Muscle of back (tissue), 11 donors: ENCODE measurements around the gene RBMS1. TPM values are rescaled to one million over a fixed set of nuclear protein-coding genes. Genes with fewer than 3 reads are reported as not detected.

Source experiments
- DNase-seq, 3 donors: peaks; one replicate each; pipeline versions ENCODE4 v3.0.0 to v3.0.0-alpha.2; 2013
- polyA plus RNA-seq, 10 donors: library from polyadenylated mRNA; unstranded; fragments of 120-200 nt; gene quantifications; one replicate each; pipeline ENCODE4 v1.2.1, GENCODE V29; 2013; ENCODE audit not compliant: insufficient read length in 10 of 10

The RBMS1 gene
- polyA plus RNA-seq, 10 donors = 51.2 to 87.9 (median 69.7) TPM

DNA sequence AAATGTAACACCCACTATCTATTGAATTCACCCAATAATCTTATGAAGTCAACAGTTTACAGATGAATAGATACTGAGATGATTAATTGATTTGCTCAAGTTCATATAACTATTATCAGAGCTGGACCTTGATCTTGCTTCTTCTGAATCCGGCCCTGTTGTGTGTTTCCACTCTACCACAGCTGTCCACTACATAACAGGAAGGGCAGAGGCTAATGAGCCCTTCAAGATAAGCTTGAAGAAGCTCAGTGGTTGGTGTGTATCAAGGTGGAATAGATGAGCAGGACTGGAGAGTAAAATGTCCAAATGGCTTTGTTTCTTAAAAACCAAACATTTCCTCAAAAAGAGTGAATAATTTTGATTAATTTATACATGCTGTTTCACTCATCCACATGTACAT lies 237.1 kb downstream of the RBMS1 start:
- DNase-seq = no peak

DNA sequence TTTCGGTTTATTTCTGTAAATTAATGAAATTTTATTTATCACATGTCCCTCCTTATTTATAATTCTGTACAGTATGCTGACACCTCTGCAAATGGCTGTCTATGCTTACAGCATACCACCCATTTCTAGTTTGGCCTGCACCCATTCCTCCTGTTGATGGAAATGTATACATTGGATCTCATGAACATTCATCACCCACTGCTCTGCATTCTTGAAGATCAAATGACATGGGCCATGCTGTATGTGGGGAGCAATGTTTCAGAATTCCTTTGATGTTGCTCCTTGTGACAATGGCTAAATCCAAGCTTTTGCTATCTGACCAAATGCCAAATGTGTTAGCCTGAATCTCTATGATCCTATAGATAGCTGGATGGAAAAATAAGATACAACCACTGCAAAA lies 238.2 kb downstream of the RBMS1 start:
- no peak for DNase-seq

DNA sequence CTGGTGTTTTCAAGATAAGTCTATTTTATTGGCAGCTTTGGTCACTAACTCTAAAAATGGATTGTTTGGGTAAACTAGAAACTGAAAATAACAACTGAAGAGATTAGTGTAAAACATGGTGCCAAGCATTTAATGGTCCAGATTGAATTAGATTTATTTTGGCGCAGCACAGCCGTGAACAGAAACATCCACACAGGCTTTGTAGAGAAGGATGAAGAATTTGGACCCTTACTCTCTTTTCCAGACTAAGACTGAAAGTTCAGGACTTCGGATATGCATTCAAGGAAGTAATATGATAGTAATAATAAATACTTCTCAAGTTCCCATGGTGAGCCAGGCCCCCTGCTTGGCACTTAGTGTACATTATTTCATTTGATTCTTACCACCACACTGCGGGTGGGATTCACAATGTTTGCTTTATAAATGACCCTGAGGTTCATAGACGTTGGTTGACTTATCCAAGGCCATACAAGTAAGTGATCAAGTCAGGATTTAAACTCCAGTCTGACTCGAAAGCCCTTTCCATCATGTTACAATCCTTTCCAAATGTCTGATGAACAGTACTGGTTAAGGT lies 239.3 kb downstream of the RBMS1 start:
- DNase-seq = no peak

DNA sequence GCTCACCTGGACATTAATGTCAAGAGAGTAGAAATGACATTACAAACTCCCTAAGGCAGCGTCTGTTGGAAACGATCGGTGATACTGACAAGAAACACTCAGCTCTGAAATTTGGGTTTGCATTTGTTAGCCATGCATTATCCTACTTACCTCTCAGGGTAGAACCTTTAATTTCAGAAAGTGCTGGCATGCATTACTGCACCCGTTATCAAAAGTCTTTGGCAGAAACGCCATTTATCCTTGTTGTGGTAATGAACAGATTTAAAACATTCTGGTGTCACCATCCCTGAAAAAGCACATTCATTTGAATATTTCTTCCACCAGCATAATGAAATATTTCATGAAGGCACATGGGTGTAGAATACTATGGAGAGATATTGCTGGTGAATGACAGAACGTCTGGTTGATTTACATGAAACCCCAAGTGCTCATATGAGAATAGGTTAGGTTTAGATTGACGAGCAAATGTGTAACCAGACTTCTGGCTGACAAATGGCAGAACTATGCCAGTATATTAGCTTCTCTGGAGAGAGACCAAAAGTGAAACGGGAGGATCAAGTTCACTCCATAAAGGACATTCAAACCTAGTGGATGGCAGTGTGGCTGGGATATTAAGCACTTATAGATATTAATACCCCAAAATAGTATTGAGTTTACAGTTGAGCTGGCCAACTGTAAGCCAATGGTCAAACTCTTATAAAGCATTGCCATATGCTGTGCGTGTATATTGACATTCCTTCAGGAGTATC lies 240.0 kb downstream of the RBMS1 start:
- DNase-seq = peak in 2 of 3 donors; percentile 63 to 66

DNA sequence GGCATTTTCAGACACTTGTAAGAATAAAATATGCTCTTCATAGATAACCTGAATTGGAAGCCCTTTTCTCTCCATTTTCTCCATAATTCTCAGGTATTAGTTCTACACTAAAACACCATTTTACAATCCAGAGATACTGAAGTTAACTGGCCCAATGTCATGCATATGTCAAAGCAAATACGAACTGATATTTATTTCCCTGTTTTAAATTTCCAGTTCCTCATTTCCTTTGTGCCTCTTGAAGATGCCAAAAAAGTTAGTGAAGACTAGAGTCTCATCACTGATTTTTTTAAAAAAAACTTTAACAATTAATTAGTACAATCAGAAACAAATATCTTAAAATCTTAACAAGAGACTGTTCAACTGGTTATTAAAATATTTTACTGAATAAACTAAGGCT lies 240.7 kb downstream of the RBMS1 start:
- no peak for DNase-seq

DNA sequence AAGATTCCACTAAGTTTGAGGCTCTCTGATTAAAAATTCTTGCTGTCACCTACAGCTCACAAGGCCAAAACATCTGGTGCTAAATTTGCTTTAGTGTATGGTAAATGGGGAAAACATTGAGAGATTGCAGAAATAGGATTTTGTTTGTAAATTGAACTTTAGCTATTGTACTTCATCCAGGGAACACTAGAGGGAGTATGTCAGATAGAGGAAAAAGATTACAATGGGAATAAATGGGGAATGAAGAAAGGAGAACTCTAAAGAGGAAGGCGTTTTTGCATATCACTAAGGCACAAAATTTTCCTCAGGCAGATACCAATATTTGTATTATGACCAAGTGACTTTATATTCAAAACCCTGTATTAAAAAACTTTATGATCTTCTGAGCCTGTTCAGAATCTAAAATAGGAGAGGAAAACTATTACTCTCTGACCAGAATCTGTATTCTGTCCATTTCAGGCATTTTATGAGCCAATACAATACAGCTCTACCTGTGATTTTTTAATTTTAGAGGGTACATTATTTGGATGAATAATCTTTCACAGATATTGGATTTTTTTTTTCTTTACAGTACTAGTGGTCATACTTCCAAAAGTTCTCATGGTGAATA lies 241.2 kb downstream of the RBMS1 start:
- peak in 2 of 3 donors; percentile 55 to 69 for DNase-seq

DNA sequence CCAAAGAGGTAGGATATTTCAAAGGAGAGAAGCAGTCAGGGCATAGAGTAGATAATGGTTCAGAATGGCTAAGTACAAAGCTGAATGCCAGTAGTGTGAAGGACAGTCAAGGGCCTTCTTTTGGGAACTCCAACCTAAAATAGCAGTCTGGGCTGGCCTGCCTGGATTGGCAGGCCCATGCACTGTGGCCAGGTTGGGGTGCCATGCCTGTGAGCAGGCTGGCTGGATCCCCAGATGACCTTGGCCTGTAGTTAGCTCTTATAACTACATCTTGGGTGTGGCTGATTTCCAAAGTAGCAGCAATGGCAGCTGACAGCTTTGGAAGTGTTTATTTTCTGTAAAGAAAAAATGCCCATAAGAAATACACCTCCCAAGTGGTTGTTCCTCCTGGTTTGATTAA lies 242.0 kb downstream of the RBMS1 start:
- DNase-seq = no peak

DNA sequence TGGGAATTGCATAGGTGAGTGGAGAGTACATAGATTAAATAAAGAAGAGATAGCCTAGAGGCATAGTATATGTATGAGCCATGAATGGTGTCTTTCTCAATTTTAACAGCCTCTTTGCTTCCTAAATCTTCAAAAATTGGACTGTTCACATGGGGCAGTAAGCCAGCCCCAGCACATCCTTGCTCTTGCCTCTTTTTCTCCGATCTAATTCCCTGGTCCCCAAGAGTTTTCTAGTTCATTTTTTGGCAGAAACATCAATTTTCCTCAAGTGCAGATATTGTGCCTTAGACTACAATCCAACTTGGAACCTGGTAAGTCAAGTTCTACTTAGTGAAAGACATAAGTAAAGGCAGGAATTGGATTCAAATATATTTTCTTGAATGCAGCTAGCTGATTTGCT lies 243.7 kb downstream of the RBMS1 start:
- DNase-seq = peak in 1 of 3 donors; percentile 72

DNA sequence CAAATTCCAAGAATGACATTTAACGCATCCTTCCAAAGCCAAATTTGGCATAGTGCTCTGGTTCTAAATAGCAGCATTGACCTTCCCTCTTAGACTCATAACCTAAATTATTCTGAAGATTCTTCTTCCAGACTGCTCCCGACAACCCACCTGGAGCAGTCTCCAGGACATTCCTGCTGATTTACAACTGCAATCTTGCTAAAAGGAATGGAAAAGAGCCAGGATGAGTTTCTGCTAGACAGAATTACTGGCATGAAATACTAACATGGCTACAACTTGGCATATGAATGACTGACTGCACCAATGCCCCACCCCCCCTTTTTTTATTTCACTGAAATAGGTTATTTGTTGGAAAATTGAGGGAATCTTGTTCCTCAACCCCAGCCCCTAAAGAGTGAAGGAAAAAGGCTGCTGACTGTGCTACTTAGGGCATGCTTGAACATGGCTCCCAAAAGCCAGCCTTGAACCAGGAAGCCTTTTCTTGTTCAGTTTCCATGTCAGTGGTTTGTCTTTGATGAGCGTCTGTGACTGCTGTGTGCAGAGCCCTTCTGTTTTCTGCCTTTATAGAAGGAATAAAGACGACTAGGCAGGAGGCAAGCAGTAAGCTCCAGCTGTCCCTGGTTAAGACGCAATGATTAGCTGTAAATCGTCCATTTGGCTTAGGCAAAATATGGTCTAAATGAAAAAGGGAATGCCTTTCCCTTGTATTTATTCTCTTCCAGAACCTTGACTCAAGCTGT lies 246.1 kb downstream of the RBMS1 start:
- DNase-seq = no peak

DNA sequence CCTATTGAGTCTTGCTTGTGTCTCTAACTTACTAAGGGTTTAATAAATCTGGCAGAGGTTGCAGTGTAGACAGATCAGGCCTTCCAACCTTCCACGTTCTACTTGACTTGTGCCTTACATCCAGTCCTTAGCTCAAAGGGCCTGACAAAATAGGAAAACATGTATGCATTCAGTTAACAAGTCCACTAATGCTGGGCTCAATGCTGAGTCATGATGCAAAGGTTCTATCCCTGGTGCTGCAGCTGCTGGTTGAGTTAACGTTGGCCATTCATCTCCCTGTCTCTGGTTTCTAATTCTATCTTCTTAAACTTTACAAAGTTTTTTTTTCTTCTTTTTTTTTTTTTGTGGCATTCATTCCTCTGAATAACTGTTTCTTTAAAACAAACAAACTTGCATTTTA lies 247.3 kb downstream of the RBMS1 start:
- DNase-seq = no peak

DNA sequence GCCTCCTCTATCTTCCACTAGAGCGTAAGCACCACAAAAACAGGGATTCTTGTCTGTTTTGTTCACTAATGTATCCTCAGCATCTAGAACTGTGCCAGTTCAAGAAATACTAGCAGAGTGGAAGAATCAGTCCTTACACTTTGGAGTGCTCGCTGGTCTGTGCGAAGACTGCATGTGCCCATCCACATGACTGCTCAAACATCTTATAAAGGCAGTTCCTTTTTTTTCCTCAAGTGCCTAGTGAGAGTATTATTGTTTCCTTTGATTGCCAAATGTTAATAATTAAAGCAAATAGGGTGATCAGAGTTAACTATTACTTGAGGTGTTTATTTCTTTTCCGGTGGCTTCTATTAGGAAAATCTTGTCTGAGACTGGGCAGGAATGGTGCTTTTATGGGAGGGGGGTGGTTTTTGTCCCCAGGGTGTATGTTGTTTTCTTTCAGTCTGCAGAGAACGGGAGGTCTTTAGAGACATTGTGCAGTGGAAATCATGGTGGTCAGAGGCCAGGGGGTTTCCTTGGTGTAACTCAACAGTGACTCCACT lies 247.9 kb downstream of the RBMS1 start:
- DNase-seq = no peak

DNA sequence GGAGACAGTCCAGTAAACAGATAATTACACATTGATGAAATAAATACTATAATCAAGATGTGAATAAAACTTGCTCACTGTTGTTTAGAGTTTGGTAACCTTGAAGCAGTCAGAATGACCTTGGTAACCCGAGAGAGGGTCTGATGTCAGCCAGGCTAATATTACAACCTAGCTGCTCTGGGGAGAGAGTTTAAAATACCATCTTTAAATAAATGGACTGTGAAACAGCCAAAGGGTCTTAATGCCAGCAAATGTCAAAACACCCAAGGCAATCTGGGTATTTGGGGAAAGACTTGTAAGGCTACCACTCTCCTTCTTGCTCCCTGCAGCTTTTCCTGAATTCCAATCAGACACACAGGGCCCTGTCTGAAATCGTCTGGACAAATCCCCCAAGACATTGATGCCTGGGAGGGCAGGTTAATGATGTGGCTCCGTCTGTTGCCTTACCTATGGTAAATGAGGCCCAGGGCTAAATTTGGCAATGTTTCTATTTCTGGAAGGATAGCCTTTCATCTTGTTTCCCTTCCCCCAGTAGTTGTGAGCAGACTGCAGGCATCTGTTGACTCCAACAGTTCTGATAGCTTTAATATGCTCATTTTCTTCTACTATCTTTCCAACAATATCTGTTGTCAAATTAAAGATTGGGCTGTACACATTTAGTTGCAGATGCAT lies 250.6 kb downstream of the RBMS1 start:
- no peak for DNase-seq

DNA sequence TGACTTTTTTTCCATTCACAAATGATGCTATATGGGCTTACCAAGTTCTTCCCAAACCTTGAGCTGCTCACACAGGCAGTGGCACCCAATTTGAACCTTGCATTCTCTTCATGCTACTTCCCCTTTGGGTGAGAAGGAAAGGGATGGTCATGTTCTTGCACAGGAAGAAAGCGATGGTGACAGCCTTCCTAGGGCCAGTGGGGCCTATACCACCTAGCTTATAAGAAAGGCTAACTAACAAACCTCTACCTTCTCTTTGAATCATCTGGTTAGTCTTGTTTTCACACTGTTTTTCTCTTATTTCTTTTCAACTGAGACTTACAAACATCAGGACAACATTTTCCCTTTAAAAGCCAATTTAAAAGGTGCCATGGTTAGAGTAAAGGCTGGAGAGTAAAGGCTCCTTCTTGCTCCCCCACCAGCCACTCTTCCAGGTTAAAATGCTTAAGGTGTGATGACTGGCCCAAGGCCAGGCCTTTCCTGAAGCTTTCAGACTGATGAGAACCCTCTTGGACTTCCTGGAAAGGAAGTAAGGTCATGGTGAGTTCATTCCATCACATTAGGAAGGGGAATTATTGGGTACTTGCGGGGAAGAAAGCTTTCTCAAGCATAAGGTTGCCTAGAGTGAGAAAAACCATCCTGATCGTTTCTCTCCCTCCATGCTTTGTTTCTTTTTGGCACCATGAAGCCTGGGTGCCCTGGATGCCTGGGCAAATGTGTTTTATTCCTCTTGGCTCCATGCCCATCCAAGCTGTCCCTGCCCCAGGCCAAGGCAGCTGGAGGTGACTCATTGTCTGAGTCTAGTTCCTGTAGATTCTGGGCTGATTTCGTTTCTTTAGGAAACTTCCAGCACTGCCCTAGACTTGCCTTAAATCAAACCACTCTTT lies 252.1 kb downstream of the RBMS1 start:
- DNase-seq = peak in 1 of 3 donors; percentile 42

DNA sequence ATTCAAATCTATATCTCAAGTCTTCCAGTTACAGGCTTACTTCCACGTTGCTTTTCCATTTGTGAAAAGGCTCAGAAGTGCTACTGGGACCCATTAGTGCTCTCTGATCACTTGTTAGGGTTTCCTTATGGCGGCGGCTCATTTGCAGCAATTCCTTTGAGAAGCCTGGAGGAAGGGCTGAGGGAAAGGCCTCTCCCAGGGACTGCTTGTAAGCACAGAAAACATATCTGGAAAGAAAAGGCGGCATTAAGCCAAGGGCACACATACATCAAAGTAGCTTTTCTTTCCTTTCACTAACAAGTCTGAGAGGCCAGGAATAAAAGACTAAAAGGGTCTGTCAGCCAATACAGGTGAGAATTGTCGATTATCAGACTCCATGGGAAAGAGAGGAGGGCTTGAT lies 254.2 kb downstream of the RBMS1 start:
- no peak for DNase-seq

DNA sequence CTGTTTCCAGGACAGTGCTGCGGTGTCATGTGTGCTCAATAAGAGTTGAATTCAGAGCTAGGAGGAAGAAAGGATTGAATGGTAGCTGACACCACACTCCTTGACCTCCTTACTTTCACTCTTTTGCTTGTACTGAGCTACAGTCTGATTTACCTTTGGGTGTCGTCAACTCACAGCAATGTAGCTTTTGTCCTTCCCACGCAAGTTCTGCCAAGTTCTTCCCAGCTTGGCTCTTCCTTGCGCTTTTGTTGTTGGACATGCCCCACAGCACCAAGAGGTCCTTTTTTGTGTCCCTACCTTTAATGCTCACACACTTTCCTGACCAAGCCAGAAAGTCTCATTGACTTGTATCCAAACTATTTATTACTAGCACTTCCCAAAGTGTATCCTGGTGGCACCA lies 255.2 kb downstream of the RBMS1 start:
- no peak for DNase-seq

DNA sequence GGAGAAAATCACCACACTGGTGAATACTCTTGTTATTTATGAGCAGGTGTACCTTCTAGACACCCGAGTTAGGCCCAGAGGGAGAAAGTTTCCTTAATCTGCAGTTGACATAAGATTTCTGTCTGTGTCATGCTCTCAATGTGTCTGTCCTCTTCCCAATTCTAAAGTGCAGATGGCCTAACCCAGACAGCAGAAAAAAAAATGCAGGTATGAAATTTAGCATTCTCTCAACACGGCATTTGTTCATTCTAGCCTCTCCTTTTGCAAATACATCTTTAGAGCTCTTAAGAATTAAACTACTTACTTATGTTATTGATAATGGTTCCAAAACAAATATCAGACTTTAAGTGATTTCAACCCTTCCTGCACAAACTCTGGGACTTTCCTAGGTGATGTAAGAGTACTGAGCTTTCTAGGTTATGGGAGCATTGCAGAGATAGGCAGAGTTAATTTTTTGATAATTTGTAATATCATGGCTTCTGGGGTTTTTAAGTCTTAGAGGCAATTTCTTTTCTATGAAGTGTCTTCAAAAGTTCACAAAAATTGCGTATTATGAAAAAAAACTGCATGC lies 260.6 kb downstream of the RBMS1 start:
- DNase-seq = no peak

DNA sequence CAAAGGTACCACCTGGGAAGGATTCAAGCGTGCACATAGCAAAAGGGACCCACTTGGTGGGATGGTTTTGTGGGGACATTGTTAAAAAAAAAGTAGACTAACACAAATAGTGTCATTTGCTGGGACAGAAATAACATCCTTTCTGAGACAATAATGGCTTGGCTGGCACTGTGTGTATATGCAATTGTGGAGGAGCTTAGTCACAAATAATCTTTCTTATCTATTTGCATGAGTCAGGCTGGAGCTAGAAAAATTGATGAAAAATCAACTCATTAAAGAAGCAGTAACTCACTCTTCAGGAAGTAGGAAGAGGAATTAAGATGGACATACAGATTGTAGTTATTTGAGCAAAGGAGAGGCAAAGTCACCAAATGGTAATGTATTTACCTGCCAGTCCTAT lies 264.0 kb downstream of the RBMS1 start:
- DNase-seq = no peak

DNA sequence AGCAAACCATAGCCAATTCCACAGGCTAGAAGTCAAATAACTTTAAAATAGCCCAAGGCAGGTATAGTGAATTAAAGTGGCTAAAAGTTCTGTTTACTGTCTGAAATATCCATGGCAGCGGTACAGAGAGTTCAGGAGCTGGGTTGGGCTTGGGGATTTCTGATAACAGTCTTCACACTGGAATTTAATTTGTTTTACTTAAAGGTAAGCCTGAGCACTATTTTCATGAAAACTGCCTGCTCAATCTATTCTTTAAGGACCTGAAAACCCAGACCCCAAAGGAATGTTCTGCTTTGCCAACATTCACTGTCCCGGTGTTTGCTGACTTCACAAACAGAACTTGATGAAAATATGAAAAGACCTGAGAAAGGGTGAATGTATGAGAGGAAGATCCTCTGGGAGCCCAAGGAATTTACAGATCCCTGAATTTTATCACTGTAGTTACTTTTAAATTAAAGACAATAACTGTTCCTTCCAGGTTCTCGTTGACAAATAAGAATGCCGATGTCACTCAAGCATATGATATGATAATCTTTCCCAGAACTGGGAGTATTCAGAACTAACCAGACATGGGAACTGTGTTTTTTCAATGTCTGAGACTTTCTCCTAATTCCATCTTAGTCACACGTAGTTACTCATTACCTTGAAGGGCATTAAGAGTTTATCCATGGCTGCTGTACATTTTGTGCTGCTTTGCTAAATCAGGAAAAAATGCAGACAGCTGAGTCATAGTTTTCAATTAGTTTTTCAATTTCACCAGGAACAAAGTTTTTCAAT lies 265.3 kb downstream of the RBMS1 start:
- peak in 1 of 3 donors; percentile 80 for DNase-seq

DNA sequence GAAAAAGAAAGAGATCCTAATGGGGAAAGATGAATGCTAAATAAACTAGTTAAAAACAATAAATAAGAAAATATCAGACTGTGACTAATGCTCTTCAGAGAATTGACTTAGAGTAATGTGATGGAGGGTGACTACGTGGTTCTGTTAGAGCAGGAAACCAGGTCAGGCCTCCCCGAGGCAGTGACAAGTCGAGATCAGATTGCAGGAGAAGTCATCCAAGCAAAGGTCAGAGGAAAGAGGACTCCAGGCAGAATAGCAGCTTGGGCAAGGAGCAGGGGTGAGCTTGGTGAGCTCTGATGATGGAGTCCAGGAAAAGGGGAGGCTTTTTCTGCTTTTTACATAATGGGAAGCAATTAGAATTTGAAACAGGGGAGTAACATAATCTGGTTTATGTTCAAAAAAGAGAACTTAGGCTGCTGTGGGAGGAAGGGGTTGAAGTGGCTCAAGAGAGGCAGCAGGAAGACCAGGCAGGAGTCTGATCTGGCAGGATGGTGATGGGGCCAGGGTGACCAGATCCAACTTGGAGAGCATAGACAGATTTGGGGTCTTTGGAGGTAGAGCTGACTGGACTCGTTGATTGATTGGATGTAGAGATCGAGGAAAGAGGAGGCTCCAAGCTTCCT lies 266.2 kb downstream of the RBMS1 start:
- DNase-seq = no peak
